Superior temporal gyrus (tissue), 1 donor: ENCODE results near the gene DHRSX.
"Not testable (repeated sequence)": the region's sequence is repeated elsewhere in the genome, so short reads cannot be mapped to it uniquely, and the experiment has no call there.

ENCODE experiments used
- DNase-seq: peaks from one replicate; pipeline ENCODE4 v3.0.0-alpha.2; 2016; ENCODE audit errors: extremely low spot score

Gene DHRSX

DNA sequence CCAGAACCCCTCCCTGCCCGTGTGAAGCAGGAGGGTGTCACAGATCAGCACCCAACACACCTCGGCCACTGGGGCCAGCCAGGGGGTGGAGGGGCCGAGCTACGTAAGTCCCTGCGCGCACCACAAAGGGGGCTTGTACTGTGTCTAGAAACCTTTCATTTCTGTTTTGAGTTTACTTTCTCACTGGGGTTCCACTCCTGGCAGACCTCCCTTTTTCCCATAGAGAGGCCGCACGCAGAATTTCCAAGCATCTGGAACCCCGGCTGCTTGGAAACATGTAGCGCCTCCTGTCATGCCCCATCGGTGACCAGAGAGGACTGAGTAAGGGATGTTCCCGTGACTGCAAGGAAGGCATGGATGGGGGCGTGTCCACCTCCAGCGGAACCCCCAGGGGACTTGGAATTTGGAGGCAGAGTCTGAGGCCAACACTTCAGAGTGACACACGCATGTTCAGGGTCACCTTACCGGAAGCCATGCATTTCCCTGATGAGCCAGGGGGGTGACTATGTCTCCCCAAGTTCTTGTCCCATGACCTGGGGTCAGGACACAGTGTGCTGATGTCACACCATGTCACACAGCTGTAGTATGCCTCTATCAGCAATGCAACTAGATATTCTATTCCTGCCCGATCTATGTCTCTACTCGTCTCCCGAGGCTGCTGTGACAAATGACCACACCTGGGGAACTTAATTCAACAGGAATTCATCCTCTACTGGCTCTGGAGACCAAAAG lies 105.3 kb downstream of the DHRSX start:
- DNase-seq: no peak

DNA sequence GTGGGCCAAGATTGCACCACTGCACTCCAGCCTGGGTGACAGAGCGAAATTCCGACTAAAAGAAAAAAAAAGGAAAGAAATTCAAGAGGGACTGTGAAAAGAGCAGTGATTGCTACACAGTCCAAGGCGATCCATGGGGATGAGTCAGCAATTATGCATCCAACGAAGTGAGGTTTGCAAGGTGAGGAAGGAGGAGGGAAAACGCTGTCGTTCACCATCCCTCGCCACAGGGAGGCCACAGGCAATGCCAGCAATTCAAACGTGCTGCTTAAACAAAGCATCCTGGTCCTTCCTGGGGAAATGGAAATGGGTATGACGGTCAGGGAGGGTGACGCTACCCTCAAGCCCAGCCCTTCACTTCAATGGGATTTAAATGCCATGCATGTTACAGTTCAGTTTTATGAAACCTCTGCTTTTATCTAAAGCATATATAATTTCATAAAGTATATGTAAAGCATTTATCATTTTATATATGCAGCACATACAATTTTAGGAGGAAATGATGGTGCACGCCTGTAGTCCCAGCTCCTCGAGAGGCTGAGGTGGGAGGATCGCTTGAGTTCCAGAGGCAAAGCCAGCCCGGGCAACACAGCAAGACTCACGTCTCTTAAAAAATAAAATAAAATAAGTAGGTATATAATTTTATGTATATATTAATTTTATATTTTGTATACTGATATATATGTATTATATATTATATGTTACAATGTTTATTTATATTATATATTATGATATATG lies 108.7 kb downstream of the DHRSX start:
- DNase-seq: no peak

DNA sequence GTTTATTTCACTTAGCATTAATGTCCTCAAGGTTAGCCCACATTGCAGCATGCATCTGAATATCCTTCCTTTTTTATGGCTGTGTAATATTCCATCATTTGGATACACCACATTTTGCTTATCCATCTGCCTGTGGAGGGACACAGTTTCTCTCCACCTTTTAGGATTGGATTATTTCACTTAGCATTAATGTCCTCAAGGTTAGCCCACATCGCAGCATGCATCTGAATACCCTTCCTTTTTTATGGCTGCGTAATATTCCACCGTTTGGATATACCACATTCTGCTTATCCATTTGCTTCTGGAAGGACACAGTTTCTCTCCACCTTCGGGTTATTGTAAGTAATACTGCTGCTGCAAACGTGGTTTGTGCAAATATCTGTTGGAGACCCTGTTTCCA lies 110.0 kb downstream of the DHRSX start:
- no peak for DNase-seq

DNA sequence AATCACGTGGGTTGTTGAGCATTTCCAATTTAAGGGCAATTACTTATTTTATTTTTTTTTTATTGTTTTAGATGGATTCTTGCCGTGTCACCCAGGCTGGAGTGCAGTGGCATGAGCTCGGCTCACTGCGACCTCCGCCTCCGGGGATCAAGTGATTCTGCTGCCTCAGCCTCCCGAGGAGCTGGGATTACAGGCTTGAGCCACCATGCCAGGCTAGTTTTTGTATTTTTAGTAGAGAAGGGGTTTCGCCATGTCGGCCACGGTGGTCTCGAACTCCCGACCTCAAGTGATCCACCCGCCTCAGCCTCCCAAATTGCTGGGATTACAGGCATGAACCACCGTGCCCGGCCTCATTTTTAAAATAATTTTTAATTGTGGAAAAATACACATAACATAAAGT lies 111.0 kb downstream of the DHRSX start:
- not testable (repeated sequence) for DNase-seq

DNA sequence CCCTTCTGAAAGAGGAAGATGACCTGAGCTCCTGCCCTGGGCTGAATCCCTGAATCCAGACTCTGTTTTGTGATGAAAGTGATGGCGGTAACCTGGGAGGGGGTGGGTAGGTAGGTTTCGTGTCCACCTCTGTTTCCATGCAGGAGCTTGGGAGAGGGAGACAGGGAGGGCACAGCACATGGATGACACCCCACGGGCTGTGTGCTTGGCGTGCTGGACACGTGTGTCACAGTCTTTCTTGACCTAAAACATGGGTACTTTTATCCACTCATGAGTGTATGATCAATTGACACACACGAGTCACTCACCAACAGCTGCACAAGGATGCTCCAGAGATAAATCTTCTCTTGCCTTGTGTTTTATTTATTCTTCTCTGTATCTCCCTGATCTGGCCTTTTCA lies 111.5 kb downstream of the DHRSX start:
- DNase-seq: no peak

DNA sequence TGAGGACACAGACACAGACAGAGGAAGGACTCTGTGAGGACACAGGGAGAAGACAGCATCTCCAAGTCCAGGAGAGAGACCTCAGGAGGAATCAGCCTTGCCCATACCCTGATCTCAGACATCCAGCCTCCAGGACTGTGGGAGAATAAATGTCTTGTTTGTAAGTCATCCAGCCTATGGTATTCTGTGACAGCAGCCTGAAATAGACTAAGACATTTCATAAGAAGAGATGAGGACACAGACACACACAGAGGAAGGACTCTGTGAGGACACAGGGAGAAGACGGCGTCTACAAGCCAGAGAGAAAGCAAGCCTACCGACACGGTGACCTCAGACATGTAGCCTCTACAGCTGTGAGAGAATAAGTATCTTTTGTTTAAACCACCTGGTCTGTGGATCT lies 112.1 kb downstream of the DHRSX start:
- no peak for DNase-seq

DNA sequence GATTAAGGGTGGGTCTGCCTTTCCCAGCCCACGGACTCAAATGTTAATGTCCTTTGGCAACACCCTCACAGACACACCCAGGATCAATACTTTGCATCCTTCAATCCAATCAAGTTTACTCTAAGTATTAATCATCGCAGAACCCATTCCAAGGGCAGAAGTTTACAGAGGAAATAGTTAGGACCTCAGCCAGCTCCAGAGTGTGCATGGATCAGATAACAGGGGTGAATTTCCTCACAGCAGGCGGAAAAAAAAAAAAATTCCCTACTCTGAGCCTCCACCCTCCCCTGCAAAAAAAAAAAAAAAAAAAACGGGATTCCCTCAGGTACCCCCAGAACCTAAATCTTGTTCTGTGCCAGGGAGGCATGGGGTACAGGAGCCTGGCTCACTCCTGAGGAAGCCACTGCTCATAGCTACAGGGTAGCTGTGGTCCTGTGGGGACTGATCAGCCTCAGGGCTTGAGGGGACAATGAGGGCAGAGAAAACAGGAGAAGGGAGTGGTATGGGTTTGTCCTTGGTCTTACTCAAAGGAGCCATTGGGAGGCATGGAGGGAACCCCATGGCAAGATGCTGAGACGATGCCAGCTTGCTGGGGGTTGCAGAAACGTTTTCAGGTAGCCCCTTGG lies 113.0 kb downstream of the DHRSX start:
- no peak for DNase-seq

DNA sequence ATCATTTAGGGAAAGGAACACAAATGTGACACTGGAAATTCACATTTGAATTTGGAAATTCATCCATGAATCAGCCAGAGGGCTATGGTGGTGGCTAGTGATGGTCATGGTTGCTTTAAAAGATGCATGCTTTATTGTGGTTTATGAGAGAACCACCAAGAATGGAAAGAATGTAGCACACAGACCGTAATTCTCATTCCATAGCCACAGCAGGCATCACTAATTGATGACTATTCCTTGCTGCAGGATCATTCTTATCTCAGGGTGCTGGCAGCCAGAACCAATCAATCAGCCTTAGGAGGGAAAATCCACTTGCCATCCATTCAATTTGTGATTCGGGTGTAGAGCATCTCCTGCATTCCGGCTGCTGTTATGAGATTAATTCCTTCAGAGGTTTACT lies 115.6 kb downstream of the DHRSX start:
- no peak for DNase-seq

DNA sequence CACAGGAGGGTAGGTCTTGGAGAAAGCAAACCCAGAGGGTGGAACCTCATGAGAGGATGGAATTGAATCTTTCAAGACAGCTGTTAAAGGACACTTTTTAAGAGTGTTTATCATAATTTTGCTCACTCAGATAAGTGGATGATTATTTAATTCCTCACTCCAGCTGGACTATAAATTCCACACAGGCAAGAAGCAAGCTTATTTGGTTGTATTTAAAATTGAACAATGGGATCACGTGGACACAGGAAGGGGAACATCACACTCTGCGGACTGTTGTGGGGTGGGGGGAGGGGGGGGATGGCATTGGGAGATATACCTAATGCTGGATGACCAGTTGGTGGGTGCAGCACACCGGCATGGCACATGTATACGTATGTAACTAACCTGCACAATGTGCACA lies 116.3 kb downstream of the DHRSX start:
- no peak for DNase-seq

DNA sequence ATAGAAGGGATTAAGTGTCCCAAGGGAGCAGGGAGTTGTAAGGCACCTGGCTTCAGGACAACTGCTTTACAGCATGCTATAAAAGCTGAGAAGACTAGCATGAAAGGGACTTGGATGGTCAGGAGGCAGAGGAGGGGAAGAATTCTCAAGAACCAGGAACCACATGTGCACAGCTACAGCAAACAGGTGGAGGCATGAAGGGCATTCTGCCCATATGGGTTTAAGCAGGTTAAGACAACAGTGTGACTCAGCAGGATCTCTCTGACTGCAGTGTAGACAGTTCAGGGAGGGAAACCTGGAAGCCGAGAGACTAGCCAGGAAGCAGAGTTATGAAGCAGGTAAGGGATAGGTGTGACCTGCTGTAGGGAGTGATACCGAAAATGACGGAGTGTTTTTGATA lies 117.0 kb downstream of the DHRSX start:
- no peak for DNase-seq

DNA sequence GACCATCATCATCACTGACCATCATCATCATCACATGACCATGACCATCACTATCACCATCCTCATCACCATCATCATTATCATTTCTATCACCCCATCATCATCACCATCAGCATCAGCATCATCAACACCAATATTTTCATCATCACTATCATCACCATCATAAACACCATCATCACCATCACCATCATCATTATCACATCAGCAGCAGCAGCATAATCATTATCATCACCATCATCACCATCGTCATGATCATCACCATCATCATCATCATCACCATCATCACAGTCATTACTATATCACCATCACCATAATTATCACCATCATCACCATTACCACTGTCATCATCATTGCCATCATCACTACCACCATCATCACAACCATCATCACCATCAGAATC lies 117.6 kb downstream of the DHRSX start:
- DNase-seq: no peak

DNA sequence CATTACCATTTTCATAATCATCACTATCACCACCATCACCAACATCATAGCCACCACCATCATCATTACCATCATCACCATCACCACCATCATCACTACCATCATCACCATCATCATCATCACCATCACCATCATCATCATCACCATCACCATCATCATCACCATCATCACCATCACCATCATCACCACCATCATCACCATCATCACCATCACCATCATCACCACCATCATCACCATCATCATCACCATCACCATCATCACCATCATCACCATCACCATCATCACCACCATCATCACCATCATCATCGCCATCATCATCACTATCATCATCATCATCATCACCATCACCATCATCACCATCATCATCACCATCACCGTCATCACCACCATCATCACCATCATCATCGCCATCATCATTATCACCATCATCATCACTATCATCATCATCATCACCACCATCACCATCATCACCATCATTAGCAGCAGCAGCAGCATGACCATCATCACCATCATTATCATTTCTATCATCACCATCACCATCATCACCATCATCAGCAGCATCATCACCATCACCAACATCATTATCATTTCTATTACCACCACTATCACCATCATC lies 118.2 kb downstream of the DHRSX start:
- not testable (repeated sequence) for DNase-seq

DNA sequence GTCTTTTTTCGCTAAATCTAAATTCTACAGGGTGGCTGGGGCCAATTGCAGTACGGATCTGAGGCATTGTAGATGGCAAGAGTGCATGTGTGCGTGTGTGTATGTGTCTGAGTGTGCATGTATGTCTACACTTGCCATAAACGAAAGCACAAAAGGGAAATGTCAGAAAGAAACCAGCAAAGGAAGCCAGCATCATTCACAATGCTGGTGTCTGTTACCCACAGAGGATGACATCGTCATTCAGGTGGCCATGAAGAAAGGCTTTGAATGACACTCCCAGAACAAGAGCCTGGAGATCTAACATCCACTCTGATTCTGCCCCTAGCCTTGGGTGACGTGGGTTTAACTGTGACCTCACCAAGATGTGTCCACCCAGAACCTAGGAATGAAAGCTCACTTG lies 124.6 kb downstream of the DHRSX start:
- DNase-seq: no peak

DNA sequence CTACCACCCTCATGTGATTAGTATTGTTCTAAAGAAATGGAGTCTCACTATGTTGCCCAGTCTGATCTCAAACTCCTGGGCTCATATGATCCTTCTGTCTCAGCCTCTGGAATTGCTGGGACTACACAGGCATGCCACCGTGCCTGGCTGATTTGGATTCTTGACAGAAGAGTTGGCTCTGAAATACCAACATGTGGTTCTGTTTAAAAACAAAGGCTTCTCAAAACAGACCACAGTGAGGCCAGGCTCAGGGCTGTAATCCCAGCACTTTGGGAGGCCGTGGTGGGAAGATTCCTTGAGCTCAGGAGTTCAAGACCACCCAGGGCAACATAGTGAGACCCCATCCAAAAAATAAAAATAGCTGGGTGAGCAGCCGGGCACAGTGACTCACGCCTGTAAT lies 126.7 kb downstream of the DHRSX start:
- no peak for DNase-seq

DNA sequence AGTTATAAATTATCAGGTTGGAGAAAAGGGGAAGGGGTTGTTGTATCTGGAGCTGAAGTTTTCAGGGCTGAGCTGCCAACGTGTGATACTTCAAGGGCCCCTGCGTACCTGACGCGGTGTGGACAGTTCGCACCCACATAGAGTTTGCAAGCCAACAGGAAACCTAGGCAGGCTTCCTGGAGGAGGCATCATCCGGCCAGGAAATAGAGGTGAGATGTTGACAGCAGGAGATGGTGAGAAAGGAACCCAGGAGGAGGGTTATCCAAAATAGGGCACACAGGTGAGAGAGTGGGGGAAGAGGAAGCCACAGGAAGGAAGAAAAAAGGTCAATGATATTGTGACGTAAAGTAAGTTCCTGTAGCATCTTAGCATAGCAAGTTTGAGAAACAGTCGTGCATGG lies 127.2 kb downstream of the DHRSX start:
- DNase-seq: no peak

DNA sequence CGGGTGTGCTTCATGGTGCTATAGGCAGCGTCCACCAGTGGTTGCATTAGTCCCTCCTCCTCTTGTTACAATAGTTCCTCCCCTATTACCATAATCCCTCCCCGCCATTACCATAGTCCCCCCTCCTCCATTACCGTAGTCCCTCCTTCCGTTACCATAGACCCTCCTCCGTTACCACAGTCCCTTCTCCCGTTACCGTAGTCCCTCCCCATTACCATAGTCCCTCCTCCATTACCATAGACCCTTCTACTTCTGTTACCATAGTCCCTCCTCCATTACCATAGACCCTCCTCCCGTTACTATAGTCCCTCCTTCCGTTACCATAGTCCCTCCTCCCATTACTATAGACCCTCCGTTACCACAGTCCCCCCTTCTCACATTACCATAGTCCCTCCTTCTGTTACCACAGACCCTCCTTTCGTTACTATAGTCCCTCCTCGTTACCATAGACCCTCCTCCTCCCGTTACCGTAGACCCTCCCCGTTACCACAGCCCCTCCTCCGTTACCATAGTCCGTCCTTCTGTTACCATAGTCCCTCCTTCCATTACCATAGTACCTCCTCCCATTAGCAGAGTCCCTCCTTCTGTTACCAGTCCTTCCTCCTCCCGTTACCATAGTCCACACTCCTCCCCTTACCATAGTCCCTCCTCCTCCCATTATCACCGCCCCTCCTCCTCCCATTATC lies 129.6 kb downstream of the DHRSX start:
- no peak for DNase-seq

DNA sequence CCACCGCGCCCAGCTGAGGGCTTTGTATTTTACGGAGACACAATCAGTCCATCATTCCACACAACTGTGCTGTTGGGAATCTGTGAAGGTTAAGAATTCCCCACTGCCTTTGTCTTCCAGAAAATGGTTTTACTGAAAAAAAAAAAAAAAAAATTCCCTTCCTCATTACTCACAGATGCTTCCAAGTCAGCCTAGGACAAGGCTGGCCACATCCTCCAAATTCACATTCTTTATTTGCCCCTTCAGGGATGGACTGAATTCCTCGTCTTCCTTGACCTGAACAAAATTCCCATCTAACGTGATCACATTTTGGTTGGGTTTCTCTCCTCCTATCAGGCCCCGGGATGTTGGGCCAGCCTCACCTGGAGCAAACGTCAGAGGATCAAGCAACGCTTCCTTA lies 130.3 kb downstream of the DHRSX start:
- DNase-seq: no peak

DNA sequence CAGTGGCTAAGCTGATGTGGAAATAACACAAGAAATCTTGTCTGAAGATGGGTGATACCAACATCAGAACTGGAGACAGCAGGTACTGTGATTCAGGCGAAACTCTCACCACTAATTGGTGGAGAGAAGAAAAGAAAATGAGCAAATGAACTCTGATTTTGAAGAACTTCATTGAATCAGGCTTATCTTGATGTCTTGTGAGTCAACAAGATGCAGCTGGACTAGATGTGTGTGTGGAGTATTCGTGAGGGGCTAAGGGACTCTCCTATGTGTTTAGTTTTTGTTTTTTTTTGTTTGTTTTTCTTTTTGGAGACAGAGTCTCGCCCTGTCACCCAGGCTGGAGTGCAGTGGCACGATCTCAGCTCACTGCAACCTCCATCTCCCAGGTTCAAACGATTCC lies 131.6 kb downstream of the DHRSX start:
- DNase-seq: no peak

DNA sequence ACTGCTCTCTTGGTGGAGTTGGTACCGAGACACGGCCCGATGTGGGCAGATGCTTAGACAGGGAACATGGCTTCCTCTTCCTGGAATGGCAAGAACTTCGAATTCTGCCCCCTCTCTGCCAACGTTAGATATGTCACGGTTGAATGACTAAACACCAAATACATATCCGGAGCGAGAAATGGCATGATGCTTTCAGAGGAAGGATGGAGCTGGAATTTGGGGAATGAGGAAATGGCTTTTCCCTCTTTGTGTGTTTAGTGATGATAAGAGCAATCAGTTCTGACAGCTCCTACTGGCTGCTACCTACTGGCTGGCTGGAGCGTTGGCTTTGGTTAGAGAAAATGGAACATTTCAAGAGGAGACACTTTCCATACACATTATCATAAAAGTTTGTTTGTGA lies 140.0 kb downstream of the DHRSX start:
- DNase-seq: no peak

DNA sequence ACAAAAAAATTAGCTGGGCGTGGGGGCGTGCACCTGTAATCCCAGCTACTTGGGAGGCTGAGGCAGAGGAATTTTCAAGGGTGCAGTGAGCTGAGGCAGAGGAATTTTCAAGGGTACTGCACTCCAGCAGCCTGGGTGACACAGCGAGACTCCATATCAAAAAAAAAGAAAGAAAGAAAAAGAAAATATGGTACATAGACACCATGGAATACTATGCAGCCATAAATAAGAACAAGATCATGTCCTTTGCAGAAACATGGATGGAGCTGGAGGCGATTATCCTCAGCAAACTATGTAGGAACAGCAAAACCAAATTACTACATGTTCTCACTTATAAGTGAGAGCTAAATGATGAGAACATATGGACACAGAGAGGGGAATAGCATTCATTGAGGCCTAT lies 141.3 kb downstream of the DHRSX start:
- not testable (repeated sequence) for DNase-seq

DNA sequence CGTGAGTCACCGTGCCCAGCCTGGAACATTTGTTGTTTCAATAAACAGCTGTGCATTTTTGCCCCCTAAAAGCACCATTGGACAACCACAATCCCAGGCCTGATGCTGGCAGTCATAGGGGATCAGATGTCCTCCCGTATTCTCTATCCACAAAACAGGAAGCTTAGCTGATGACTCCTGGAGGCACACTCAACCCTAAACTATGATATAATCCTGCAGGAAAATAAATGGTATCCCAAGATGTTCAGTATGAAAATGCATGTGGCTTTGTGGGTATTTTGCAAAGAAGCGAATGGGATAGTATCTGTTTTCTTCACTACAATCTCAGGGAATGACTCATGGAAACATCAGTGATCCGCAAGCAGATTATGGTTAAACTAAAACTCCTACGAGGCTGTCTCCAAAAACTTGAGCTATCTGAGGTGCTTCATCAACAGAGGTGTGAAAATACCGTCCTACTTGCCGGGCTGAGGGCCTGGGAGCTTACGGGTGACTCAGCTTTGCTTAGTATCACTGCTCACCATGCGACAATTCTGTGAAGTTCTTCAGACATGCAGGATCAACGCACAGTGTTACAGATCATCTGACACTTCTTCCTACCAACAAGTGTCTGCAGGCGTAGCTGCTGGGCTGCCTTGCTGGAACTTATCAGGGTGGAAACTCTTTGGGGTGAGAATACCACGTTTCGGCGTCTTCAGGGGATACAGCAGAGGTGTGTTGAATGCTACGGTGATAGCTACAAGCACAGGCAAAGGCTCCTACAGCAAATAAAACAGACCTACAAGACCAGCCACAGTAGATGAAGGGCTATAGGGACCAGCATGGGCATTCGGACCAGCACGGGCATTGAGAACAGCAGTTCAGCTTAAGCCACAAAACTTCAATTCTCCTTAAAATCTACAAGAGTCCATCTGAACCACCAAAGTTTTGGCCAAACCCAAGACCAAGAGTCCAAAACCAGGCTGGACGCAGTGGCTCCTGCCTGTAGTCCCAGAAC lies 148.5 kb downstream of the DHRSX start:
- peak; percentile 61 for DNase-seq
